Stomach (tissue), 4 donors: ENCODE measurements around the gene MKX.

Source experiments
- EP300 ChIP-seq: sonication (generic); formaldehyde crosslinking; IDR thresholded peaks from one replicate; pipeline ENCODE4 v1.6.1; 2017; ENCODE audit warnings: antibody characterized with exemption
- POLR2A ChIP-seq, 4 donors: fragments of 450-650 bp; IDR thresholded peaks; one replicate each; pipeline ENCODE4 v1.6.1; 2016; ENCODE audit warnings: antibody characterized with exemption in 4 of 4, control low read depth in 2 of 4, mild to moderate bottlenecking in 1 of 4, moderate library complexity in 1 of 4
- TF ChIP-seq, protein P1 (sequence below), 7 experiments: fragments of 450-650 bp in 4 of 7; fragments of 200-600 bp in 3 of 7; sonication (generic) in 3 of 7; IDR thresholded peaks; one replicate each; pipeline ENCODE4 v1.5.1; 2016 to 2019; ENCODE audit warnings: antibody characterized with exemption in 7 of 7, control low read depth in 2 of 7, mild to moderate bottlenecking in 1 of 7

DNA sequence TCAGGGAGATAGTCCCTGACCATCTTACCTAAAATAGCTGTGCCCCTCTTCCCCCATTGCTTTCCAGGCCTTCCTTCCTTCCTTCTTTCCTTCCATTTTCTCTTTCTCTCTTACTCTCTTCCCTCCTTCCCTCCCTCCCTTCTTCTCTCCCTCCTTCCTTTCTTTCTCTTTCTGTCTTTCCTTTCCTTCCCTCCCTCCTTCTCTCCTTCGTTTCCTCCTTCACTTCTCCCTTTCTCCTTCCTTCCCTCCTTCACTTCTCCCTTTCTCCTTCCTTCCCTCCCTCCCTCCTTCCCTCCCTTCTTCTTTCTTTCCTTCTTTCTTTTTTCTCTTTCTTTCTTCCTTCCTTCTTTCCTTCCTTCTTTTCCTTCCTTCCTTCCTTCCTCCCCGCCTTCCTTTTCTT lies 24.6 kb upstream of the MKX start:
- TF ChIP-seq EP300 (no peak), POLR2A (IDR thresholded peaks at IDR 0.05) (no peak)
- TF ChIP-seq, protein P1, sequence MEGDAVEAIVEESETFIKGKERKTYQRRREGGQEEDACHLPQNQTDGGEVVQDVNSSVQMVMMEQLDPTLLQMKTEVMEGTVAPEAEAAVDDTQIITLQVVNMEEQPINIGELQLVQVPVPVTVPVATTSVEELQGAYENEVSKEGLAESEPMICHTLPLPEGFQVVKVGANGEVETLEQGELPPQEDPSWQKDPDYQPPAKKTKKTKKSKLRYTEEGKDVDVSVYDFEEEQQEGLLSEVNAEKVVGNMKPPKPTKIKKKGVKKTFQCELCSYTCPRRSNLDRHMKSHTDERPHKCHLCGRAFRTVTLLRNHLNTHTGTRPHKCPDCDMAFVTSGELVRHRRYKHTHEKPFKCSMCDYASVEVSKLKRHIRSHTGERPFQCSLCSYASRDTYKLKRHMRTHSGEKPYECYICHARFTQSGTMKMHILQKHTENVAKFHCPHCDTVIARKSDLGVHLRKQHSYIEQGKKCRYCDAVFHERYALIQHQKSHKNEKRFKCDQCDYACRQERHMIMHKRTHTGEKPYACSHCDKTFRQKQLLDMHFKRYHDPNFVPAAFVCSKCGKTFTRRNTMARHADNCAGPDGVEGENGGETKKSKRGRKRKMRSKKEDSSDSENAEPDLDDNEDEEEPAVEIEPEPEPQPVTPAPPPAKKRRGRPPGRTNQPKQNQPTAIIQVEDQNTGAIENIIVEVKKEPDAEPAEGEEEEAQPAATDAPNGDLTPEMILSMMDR (IDR thresholded peaks at IDR 0.05) = no peak
